HG03196 (cell line): ENCODE results near the gene CPXM1.

Experiments
- ATAC-seq: cut with Tn5 transposase; IDR thresholded peaks from one replicate; pipeline ENCODE4 v1.9.1; 2021; ENCODE audit not compliant: unreplicated experiment

Gene CPXM1

DNA sequence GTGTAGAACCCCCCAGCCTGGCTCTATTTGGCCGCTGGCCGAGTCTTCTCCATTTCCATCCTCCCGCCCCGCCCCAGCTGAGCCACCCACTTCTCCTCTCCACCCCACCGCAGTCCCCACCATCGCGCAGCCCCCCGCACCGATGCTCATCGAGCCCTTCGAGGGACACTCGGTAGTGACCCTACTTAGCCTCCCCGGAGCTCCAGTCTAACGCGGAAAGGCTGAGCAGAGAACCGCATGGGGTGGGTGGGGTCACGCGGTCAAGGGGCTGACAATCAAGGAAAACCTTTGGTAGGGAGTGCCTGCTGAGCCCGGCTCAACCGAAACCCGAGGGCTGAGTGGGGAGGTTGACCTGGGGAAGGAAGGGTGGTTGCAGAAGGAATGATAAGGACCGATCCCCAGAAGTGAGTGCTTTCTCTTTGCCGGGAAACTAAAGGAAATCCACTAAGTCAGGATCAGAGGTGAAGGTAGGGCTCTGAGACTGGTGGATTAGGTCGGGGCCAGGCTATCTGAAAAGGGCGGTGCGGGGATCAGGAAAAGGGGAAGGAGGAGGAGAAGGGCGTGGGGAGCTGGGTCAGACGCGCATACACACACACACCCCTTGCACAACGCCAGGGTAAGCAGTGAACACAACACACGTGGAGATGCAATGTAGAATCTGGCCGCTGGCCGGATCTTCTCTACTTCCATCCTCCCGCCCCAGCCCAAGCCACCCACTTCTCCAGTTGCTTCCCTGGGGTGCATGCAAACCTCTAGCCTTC is 49.8 kb downstream of the CPXM1 start:
- ATAC-seq = no peak

DNA sequence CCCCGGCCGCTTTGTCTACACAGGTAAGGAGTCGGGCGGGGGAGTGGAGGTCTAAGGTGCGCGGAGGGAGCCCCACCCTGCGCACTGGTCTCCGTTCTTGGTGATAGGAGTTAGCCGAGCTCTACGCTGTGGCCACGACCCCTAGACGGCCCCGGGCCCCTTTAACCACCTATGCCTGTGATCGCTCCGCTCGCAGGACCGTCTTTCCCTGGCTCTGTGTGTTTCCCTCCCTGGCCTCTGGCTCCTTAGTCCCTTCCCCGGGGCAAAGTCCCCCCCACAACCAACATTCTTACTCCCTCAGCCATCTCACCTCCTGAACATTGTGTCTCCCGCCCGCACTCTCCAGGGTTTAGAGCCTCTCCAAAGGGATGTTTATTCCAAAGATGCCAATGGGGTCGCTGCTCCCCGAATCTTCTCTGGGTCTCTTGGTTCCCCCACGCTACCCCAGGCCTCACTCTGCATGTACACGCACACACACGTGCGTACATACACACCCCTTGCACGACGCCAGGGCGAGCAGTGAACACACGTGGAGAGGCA is 50.4 kb downstream of the CPXM1 start:
- ATAC-seq = no peak

DNA sequence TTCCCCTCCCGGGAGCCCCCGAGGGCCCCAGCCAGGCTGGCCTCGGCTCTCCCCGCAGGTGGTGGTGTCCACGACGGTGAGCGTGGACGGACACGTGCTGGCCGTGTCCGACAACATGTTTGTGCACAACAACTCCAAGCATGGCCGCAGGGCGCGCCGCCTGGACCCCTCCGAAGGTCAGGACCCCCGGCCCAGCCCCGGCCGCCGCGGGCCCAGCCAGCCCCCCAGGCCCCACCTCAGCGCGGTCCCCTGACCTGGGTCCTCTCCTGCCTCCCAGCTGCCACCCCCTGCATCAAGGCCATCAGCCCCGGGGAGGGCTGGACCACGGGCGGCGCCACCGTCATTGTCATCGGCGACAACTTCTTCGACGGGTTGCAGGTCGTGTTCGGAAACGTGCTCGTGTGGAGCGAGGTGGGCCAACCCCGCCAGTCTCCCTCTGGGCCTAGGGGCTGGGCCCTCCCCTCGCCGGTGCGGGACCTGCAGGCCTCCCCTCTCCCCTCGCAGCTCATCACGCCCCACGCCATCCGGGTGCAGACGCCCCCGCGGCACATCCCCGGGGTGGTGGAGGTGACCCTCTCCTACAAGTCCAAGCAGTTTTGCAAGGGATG is 51.0 kb downstream of the CPXM1 start:
- no peak for ATAC-seq

DNA sequence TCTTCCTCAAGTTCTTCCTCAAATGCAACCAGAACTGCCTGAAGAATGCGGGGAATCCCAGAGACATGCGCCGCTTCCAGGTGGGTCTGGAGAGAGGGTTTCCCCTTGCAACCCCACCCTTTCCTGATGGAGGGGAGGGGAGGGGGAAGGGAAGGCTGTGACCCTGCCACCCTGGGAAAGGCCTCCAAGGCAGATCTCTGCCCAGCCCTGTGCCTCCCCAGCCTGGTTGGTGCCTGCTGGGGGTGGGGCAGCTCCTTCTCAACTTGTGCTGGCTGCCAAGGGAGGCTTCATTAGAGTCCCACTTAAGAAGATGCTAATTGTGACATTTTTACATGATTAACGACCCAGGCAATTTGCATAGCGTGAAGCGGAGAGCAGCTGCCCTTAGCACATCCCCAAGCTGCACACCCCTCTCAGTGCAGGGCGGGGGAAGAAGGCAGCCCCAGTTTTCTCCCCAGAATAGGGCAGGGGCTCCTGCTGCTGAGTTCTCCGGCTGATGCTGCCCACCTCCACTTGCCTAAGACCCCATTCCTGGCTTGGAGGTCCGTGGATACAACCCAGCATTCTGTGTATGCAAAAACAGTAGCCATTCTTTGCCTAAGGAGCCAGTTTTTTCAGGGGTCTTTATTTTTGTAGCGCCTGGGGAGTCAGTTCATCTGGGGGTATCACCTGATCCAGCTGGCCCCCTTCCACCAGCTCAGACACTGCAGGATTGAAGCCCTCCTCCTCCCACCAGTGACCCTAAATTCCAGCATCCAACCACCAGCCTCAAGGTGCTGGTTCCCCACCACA is 51.7 kb downstream of the CPXM1 start:
- ATAC-seq = no peak

DNA sequence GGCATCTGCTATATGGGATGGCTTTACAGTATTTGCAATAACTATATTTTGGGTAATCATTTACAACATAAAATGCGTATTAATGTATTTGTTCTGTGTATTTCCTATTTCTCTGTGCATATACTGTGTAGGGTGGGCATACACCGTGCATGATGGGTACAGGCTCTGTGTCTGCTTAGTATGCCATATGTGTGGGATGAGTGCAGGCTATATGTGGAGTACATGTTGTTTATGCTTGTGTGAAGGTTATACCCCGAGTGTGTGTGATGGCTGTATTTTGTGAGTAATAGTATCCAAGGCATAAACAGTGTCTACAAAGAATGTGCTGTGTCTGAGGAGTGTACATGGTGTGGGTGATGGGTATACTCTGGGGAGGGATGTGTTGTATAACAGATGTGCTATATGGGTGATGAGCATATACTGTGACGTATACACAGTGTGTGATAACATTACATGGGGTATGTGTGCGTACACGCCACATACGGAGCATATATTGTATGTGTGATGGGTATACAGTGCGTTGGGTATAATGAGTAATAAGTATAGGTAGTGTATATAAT is 52.7 kb downstream of the CPXM1 start:
- ATAC-seq = no peak

DNA sequence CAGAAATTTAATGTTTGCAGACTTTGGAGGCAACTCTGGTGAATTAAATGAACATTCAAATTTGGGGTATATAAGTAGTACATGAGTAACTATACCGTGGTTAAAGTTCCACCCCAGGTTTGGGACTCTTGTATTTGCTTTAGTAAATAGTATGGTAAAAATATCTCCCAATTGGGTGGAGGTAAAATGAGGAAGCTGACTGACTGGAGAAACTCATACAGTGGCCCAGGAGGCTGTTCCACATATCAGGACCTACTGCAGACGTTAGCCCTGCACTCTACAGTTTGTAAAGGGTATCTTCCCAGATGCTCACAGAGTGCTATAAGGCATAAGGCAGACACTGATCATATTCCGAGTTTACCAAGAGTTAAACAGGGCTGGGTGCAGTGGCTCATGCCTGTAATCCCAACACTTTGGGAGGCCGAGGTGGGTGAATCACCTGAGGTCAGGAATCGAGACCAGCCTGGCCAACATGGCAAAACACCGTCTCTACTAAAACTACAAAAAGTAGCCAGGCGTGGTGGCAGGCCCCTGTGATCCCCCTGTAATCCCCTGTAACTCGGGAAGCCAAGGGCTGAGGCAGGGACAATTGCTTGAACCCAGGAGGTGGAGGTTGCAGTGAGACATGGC is 53.7 kb downstream of the CPXM1 start:
- no peak for ATAC-seq

DNA sequence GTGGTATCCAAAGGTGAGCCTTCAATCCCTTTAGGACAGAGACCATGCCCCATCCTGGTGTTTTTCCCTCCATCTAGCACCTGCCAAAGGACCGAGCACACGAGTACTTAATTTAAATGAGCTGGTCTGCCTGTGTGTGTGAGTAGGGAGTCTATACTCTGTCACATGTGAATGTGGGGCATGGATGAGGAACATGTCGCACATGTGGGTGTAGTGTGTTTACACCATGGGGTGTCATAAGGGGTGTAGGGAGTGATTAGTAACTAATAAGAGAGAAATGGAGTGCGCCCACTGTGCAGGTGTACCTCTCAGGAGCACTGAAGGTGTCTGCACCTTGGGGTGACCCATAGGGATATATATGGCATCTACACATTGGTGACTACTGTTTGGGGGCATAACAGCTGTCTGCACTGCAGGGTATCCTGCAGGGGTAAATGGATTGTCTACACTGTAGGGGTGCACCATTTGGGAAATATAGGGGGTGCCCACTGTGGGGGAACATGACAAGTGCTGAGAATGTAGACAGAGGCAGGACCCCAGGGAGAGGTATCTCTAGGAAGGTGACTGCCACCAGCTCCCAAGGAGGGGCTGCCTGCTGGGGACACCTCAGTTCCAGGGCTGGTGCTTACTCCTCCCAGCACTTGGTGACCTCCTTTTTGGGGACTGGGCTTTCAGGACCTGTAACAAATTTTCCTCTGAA is 54.3 kb downstream of the CPXM1 start:
- ATAC-seq = no peak

DNA sequence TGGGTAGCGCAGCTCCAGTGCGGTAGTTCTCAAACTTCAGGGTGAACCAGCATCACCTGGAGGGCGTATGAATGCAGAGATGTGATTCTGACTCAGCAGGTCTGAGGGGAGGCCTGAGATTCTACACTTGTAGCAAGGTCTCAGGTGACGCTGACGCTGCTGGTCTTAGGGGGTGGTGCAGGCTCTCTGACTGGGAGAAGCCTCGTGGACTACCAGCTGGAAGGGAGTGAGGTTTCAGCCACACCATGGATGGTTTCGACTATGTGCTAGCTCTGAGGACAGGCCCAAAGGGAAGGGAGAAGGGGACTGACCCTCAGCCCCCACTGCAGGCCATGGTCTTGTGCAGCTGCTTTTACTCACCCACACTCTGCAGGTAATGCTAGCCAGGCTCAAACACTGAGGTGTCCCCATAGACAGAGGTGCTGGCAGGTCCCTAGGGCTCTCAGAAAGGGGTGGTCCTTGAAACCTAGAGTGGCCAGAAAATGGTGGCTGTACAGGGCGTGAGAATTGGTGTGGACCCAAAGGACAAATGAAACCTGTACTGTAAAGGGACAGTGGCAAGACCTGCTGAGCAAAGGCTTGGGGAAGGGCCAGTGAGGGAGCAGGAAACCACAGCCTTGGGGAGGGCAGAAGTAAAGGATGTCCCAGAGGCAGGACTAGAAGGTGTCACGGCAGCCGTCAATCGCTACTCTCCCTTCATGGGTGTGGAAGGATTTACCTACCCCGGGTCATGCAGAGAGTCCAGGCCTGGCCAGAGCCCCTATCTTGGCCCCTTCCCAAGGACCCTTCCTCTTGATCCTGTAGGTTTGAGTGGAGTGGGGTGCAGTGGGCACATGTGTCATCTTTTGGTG is 55.1 kb downstream of the CPXM1 start:
- ATAC-seq = no peak
